ENCODE data around the gene SIX2.

The SIX2 gene

GRCh38 chr2:45000921-45001868 lies 8.1 kb downstream of the SIX2 start:
- no peak for DNase-seq

GRCh38 chr2:45000341-45000901 lies 8.8 kb downstream of the SIX2 start:
- DNase-seq = no peak

- DNase-seq = no peak
Measured at GRCh38 chr2:44999540-44999939, 9.7 kb downstream of the SIX2 start.

GRCh38 chr2:44997963-44998362 lies 11.3 kb downstream of the SIX2 start:
- DNase-seq = no peak

- DNase-seq = no peak
Measured at GRCh38 chr2:44996356-44996755, 12.9 kb downstream of the SIX2 start.

- DNase-seq = no peak
Measured at GRCh38 chr2:44994377-44994776, 14.9 kb downstream of the SIX2 start.

GRCh38 chr2:44989176-44989575 lies 20.1 kb downstream of the SIX2 start:
- no peak for DNase-seq

- no peak for DNase-seq
Measured at GRCh38 chr2:44983836-44984604, 25.2 kb downstream of the SIX2 start.

GRCh38 chr2:44981714-44982108 lies 27.5 kb downstream of the SIX2 start:
- peak; percentile 17 for DNase-seq

GRCh38 chr2:44980751-44981713 lies 28.2 kb downstream of the SIX2 start:
- no peak for DNase-seq

GRCh38 chr2:44979581-44979980 lies 29.7 kb downstream of the SIX2 start:
- no peak for DNase-seq

GRCh38 chr2:44975571-44976450 lies 33.4 kb downstream of the SIX2 start:
- no peak for DNase-seq

GRCh38 chr2:44974064-44974715 lies 35.1 kb downstream of the SIX2 start:
- DNase-seq = no peak

GRCh38 chr2:44972771-44973535 lies 36.3 kb downstream of the SIX2 start:
- DNase-seq = peak; percentile 17

- no peak for DNase-seq
Measured at GRCh38 chr2:44970846-44971450, 38.3 kb downstream of the SIX2 start.

GRCh38 chr2:44969936-44970335 lies 39.3 kb downstream of the SIX2 start:
- no peak for DNase-seq

GRCh38 chr2:44967727-44968432 lies 41.4 kb downstream of the SIX2 start:
- no peak for DNase-seq

- DNase-seq = no peak
Measured at GRCh38 chr2:44967056-44967455, 42.2 kb downstream of the SIX2 start.

- DNase-seq = no peak
Measured at GRCh38 chr2:44965684-44966083, 43.6 kb downstream of the SIX2 start.
